ENCODE measurements around the gene EFCAB5. TPM values are rescaled to one million over a fixed set of nuclear protein-coding genes. Genes with fewer than 3 reads are reported as not detected.
A peak's percentile ranks its signal among the peaks of the same experiment; 100 is the strongest.

EFCAB5 gene
- total and polyA plus RNA-seq, 2 donors (not counting 1 experiment from before 2014, with no cell fraction given): 0.54 to 3.0 TPM

DNA sequence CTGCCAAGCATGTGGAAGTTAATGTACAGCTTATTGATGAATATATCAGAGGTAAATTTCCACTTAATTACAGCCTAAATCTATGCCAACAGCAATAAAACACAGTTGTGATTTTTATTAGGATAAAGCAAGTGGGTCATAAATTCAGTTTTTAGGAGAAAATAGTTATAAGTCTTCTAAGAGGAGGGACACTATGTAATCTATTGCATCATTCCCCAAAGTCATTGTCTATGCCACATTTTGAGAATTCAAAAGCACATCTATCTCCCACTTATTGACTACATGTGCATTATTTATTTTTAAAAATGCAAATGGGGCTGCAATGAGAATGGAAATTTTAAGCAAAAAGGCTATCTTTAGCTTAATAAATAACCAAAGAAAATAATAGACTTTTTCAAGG lies 151.5 kb downstream of the EFCAB5 start:
- H3K4me1 Mint-ChIP-seq: peaks cover 12% of the 10 kb centered on the region
- Histone ChIP-seq H3K4me2 (replicated peaks; ENCODE audit: low read depth, low read length, poor library complexity, severe bottlenecking) (no peak overlapping the region), H4K20me1 (ENCODE audit: control insufficient read depth, insufficient read depth, low read length, poor library complexity, severe bottlenecking) (no peaks in the 10 kb centered on the region), H3K9me3 (ENCODE audit: control extremely low read depth in 1 of 3, control insufficient read depth in 2 of 3, insufficient read depth in 1 of 3, low read length in 2 of 3) (no peaks in the 10 kb centered on the region), H3K79me2 (ENCODE audit: control insufficient read depth, insufficient read depth, low read length) (no peaks in the 10 kb centered on the region), H3K4me3 (ENCODE audit: control extremely low read depth in 1 of 5, extremely low read depth in 1 of 5, insufficient read depth in 1 of 5, low read depth in 2 of 5, low read length in 4 of 5) (no peak overlapping the region), H2AFZ (ENCODE audit: insufficient read depth, low read depth, low read length, poor library complexity, severe bottlenecking) (no peak overlapping the region), H3K27me3 (replicated peaks in 1 of 4; ENCODE audit: control extremely low read depth in 1 of 4, control insufficient read depth in 3 of 4, insufficient read depth in 4 of 4, low read length in 3 of 4) (peaks cover 0 to 9% (median 8%) of the 10 kb centered on the region in 4 experiments), H3K4me1 (ENCODE audit: control insufficient read depth in 2 of 2, insufficient read depth in 2 of 2, low read length in 2 of 2) (peaks cover 6 to 7% of the 10 kb centered on the region in 2 donors), H3K9ac (ENCODE audit: low read length) (no peak overlapping the region), H3K36me3 (replicated peaks in 1 of 2; ENCODE audit: control extremely low read depth in 1 of 2, control insufficient read depth in 1 of 2, extremely low read depth in 1 of 2, insufficient read depth in 2 of 2, low read length in 1 of 2) (no peaks in the 10 kb centered on the region), H3K27ac (ENCODE audit: low read length in 2 of 2) (no peak overlapping the region)
- H3K9me3 Mint-ChIP-seq (ENCODE audit: insufficient read depth): no peaks in the 10 kb centered on the region
- ChIA-PET CTCF (interaction anchor here (0.6 to 13.5 kb wide), 32 partner anchors 9 to 723 kb away, joined by 3 to 124 read pairs (median 5); no protein-coding TSS in a partner anchor), POLR2A (interaction anchor here (1.1 kb wide), 1 partner anchor 15 kb away, joined by 3 read pairs; no protein-coding TSS in a partner anchor)
- TF ChIP-seq, protein P1, sequence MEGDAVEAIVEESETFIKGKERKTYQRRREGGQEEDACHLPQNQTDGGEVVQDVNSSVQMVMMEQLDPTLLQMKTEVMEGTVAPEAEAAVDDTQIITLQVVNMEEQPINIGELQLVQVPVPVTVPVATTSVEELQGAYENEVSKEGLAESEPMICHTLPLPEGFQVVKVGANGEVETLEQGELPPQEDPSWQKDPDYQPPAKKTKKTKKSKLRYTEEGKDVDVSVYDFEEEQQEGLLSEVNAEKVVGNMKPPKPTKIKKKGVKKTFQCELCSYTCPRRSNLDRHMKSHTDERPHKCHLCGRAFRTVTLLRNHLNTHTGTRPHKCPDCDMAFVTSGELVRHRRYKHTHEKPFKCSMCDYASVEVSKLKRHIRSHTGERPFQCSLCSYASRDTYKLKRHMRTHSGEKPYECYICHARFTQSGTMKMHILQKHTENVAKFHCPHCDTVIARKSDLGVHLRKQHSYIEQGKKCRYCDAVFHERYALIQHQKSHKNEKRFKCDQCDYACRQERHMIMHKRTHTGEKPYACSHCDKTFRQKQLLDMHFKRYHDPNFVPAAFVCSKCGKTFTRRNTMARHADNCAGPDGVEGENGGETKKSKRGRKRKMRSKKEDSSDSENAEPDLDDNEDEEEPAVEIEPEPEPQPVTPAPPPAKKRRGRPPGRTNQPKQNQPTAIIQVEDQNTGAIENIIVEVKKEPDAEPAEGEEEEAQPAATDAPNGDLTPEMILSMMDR (IDR thresholded peaks at IDR 0.05): no peak
- TF ChIP-seq EZH2 (IDR thresholded peaks at IDR 0.05; ENCODE audit: borderline replicate concordance, insufficient read depth, low read depth, low read length, poor library complexity, severe bottlenecking): no peak
- peaks cover 11% of the 10 kb centered on the region for H3K27me3 Mint-ChIP-seq
- ATAC-seq (ENCODE audit: low read depth) (no peak), DNase-seq (no peak)
- H3K27ac Mint-ChIP-seq: no peak overlapping the region
- H3K4me3 Mint-ChIP-seq: no peak overlapping the region
- intact Hi-C loops (cut with micrococcal nuclease): loop anchor here (1.0 to 5.0 kb wide), 3 partner anchors 67 to 456 kb away; no protein-coding TSS in a partner anchor

DNA sequence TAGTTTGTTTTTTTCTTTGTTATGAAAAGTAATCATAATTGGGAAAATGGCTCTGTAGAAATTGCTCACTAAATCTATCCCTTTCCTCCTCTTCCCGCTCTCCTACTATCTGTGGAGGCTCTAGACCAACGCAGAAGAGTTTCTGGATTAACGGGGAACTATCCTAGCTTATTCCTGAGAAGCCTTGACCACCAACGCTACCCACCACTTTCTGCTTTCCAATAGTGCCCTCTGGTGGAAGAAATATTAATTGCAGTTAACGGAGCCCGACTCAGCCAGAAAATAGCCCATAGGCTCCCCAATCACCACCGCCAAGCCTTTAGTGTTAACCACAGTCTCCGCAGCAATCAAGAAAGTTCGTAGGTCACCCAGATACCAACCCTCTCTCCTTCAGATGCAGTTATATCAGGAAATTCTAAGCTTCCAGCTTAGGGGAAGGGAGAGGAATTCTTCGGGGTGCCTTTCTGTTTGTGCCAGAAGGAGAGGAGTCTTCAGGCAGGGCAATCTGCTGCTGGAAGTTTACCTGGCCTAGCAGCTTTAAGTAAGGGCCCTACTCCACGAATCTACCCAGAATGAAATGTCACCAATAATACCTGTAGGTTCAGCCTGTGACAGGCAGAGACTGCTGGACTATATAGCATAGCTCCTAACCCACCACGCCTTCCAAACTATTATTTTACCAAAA lies 152.2 kb downstream of the EFCAB5 start:
- Histone ChIP-seq H3K27ac (ENCODE audit: low read length in 2 of 2) (no peak overlapping the region), H3K9ac (ENCODE audit: low read length) (no peak overlapping the region), H3K4me2 (replicated peaks; ENCODE audit: low read depth, low read length, poor library complexity, severe bottlenecking) (no peak overlapping the region), H3K9me3 (ENCODE audit: control extremely low read depth in 1 of 3, control insufficient read depth in 2 of 3, insufficient read depth in 1 of 3, low read length in 2 of 3) (no peaks in the 10 kb centered on the region), H3K4me1 (ENCODE audit: control insufficient read depth in 2 of 2, insufficient read depth in 2 of 2, low read length in 2 of 2) (peaks cover 6 to 7% of the 10 kb centered on the region in 2 donors), H4K20me1 (ENCODE audit: control insufficient read depth, insufficient read depth, low read length, poor library complexity, severe bottlenecking) (no peaks in the 10 kb centered on the region), H2AFZ (ENCODE audit: insufficient read depth, low read depth, low read length, poor library complexity, severe bottlenecking) (peak overlapping the region; percentile 30), H3K4me3 (ENCODE audit: control extremely low read depth in 1 of 5, extremely low read depth in 1 of 5, insufficient read depth in 1 of 5, low read depth in 2 of 5, low read length in 4 of 5) (no peak overlapping the region), H3K27me3 (replicated peaks in 1 of 4; ENCODE audit: control extremely low read depth in 1 of 4, control insufficient read depth in 3 of 4, insufficient read depth in 4 of 4, low read length in 3 of 4) (peaks cover 0 to 9% (median 8%) of the 10 kb centered on the region in 4 experiments), H3K36me3 (replicated peaks in 1 of 2; ENCODE audit: control extremely low read depth in 1 of 2, control insufficient read depth in 1 of 2, extremely low read depth in 1 of 2, insufficient read depth in 2 of 2, low read length in 1 of 2) (no peaks in the 10 kb centered on the region), H3K79me2 (ENCODE audit: control insufficient read depth, insufficient read depth, low read length) (no peaks in the 10 kb centered on the region)
- no peak overlapping the region for H3K4me3 Mint-ChIP-seq
- H3K9me3 Mint-ChIP-seq (ENCODE audit: insufficient read depth): no peaks in the 10 kb centered on the region
- no peak overlapping the region for H3K27ac Mint-ChIP-seq
- H3K4me1 Mint-ChIP-seq: peaks cover 12% of the 10 kb centered on the region
- WGBS (ENCODE audit: insufficient coverage): 50% methylated on average over 2 of the region's 12 CpGs
- TF ChIP-seq, protein P1 (IDR thresholded peaks at IDR 0.05): peak; percentile 90
- no peak for TF ChIP-seq EZH2 (IDR thresholded peaks at IDR 0.05; ENCODE audit: borderline replicate concordance, insufficient read depth, low read depth, low read length, poor library complexity, severe bottlenecking)
- POLR2A ChIA-PET: no interaction called here
- intact Hi-C loops (cut with micrococcal nuclease): loop anchor here (1.0 to 5.0 kb wide), 3 partner anchors 67 to 456 kb away; no protein-coding TSS in a partner anchor
- CTCF ChIA-PET: interaction anchor here (0.6 to 13.5 kb wide), 36 partner anchors 10 to 723 kb away, joined by 3 to 124 read pairs (median 4); no protein-coding TSS in a partner anchor
- peaks cover 12% of the 10 kb centered on the region for H3K27me3 Mint-ChIP-seq
- peak; percentile 75 for DNase-seq
- peak; percentile 57 for ATAC-seq (ENCODE audit: low read depth)
